K562 (cell line): ENCODE results near the gene HIPK1.

Source experiments
- ARHGAP35 ChIP-seq: fragments of 450-650 bp; IDR thresholded peaks from 2 replicates; pipeline ENCODE4 v1.6.1; 2018; ENCODE audit not compliant: partially characterized antibody
- CBX2 ChIP-seq: fragments of 200-600 bp; sonication (generic); IDR thresholded peaks from one replicate; pipeline ENCODE4 v1.6.1; 2012; ENCODE audit warnings: mild to moderate bottlenecking, low read length, inconsistent platforms; ENCODE audit not compliant: insufficient read depth, poor library complexity, severe bottlenecking
- CC2D1A ChIP-seq: fragments of 450-650 bp; IDR thresholded peaks from 2 replicates; pipeline ENCODE4 v1.6.1; 2017; ENCODE audit warnings: mild to moderate bottlenecking
- FOXP4 ChIP-seq: sonication (generic); formaldehyde crosslinking; IDR thresholded peaks from 2 replicates; pipeline ENCODE4 v1.8.0; 2022; ENCODE audit warnings: mild to moderate bottlenecking, missing genetic modification reagents, borderline replicate concordance
- GTF2F1 ChIP-seq: IDR thresholded peaks from 2 replicates; pipeline ENCODE4 v1.6.1; 2011; ENCODE audit warnings: low read depth, low read length, improper control_type of control experiment
- KDM5B ChIP-seq: fragments of 200-600 bp; sonication (generic); IDR thresholded peaks from 2 replicates; pipeline ENCODE4 v1.6.1; 2012; ENCODE audit warnings: low read depth, mild to moderate bottlenecking, moderate library complexity, low read length, control low read depth, inconsistent platforms; ENCODE audit not compliant: insufficient replicate concordance
- NFATC3 ChIP-seq: fragments of 450-650 bp; IDR thresholded peaks from 2 replicates; pipeline ENCODE4 v1.6.1; 2017; ENCODE audit warnings: mild to moderate bottlenecking
- NR2C2 ChIP-seq, 2 experiments: fragments of 200-800 bp in 1 of 2; sonication (Bioruptor generic) in 1 of 2; sonication (generic) in 1 of 2; formaldehyde crosslinking in 1 of 2; IDR thresholded peaks; 2 replicates each; pipeline versions ENCODE4 v1.6.1 to v1.8.0; 2016 to 2022; ENCODE audit warnings: mild to moderate bottlenecking in 1 of 2, missing compliant biosample characterization in 1 of 2, missing genetic modification characterization in 1 of 2, missing genetic modification reagents in 1 of 2
- SAFB2 ChIP-seq: fragments of 200-400 bp; formaldehyde crosslinking; IDR thresholded peaks from 2 replicates; pipeline ENCODE4 v1.6.1; 2018; ENCODE audit warnings: borderline replicate concordance, low read length, low read depth, moderate library complexity; ENCODE audit not compliant: severe bottlenecking
- TSHZ1 ChIP-seq: fragments of 250-450 bp; sonication (Bioruptor Pico); IDR thresholded peaks from 2 replicates; pipeline ENCODE4 v1.4.0; 2020; ENCODE audit warnings: mild to moderate bottlenecking, moderate library complexity
- TF ChIP-seq, protein P1 (sequence below), 3 experiments: IDR thresholded peaks in 2 of 3; conservative IDR thresholded peaks in 1 of 3; 2 replicates each; pipeline ENCODE4 v1.5.1; 2011 to 2012; ENCODE audit warnings: low read length in 3 of 3, mild to moderate bottlenecking in 3 of 3, control low read depth in 2 of 3, improper control_type of control experiment in 1 of 3, inconsistent platforms in 1 of 3, low read depth in 1 of 3, mixed read lengths in 1 of 3, moderate library complexity in 1 of 3; ENCODE audit not compliant: insufficient read depth in 2 of 3
- TF ChIP-seq, protein P2 (sequence below): fragments of 450-650 bp; IDR thresholded peaks from 2 replicates; pipeline ENCODE4 v1.6.1; 2016; ENCODE audit warnings: borderline replicate concordance

GRCh38 chr1:113918243-113918642 lies 10.9 kb upstream of the HIPK1 start:
- TF ChIP-seq SAFB2 (no peak), CBX2 (no peak), CC2D1A (no peak), NFATC3 (no peak), KDM5B (no peak), TSHZ1 (no peak), FOXP4 (no peak), ARHGAP35 (no peak), NR2C2 (CRISPR knock-in tag; IDR thresholded peaks at IDR 0.05) (no peak), NR2C2 (tag; IDR thresholded peaks at IDR 0.05) (no peak), GTF2F1 (no peak)
- TF ChIP-seq, protein P1, sequence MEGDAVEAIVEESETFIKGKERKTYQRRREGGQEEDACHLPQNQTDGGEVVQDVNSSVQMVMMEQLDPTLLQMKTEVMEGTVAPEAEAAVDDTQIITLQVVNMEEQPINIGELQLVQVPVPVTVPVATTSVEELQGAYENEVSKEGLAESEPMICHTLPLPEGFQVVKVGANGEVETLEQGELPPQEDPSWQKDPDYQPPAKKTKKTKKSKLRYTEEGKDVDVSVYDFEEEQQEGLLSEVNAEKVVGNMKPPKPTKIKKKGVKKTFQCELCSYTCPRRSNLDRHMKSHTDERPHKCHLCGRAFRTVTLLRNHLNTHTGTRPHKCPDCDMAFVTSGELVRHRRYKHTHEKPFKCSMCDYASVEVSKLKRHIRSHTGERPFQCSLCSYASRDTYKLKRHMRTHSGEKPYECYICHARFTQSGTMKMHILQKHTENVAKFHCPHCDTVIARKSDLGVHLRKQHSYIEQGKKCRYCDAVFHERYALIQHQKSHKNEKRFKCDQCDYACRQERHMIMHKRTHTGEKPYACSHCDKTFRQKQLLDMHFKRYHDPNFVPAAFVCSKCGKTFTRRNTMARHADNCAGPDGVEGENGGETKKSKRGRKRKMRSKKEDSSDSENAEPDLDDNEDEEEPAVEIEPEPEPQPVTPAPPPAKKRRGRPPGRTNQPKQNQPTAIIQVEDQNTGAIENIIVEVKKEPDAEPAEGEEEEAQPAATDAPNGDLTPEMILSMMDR (IDR thresholded peaks at IDR 0.05 in 2 of 3, conservative IDR thresholded peaks at IDR 0.05 in 1 of 3; ENCODE audit: insufficient read depth in 2 of 3, low read depth in 1 of 3, low read length in 3 of 3): no peak
- TF ChIP-seq, protein P2, sequence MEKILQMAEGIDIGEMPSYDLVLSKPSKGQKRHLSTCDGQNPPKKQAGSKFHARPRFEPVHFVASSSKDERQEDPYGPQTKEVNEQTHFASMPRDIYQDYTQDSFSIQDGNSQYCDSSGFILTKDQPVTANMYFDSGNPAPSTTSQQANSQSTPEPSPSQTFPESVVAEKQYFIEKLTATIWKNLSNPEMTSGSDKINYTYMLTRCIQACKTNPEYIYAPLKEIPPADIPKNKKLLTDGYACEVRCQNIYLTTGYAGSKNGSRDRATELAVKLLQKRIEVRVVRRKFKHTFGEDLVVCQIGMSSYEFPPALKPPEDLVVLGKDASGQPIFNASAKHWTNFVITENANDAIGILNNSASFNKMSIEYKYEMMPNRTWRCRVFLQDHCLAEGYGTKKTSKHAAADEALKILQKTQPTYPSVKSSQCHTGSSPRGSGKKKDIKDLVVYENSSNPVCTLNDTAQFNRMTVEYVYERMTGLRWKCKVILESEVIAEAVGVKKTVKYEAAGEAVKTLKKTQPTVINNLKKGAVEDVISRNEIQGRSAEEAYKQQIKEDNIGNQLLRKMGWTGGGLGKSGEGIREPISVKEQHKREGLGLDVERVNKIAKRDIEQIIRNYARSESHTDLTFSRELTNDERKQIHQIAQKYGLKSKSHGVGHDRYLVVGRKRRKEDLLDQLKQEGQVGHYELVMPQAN: no peak
